T1000 (cell line): Measurements from ENCODE around the gene SDC3.
"Not testable (repeated sequence)": the region's sequence is repeated elsewhere in the genome, so short reads cannot be mapped to it uniquely, and the experiment has no call there.

Experiments
- DNase-seq: peaks from one replicate; lab custom pipeline; 2025; ENCODE audit warnings: mixed read lengths; lab: John Stamatoyannopoulos, UW

SDC3 gene, protein sequence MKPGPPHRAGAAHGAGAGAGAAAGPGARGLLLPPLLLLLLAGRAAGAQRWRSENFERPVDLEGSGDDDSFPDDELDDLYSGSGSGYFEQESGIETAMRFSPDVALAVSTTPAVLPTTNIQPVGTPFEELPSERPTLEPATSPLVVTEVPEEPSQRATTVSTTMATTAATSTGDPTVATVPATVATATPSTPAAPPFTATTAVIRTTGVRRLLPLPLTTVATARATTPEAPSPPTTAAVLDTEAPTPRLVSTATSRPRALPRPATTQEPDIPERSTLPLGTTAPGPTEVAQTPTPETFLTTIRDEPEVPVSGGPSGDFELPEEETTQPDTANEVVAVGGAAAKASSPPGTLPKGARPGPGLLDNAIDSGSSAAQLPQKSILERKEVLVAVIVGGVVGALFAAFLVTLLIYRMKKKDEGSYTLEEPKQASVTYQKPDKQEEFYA

DNA sequence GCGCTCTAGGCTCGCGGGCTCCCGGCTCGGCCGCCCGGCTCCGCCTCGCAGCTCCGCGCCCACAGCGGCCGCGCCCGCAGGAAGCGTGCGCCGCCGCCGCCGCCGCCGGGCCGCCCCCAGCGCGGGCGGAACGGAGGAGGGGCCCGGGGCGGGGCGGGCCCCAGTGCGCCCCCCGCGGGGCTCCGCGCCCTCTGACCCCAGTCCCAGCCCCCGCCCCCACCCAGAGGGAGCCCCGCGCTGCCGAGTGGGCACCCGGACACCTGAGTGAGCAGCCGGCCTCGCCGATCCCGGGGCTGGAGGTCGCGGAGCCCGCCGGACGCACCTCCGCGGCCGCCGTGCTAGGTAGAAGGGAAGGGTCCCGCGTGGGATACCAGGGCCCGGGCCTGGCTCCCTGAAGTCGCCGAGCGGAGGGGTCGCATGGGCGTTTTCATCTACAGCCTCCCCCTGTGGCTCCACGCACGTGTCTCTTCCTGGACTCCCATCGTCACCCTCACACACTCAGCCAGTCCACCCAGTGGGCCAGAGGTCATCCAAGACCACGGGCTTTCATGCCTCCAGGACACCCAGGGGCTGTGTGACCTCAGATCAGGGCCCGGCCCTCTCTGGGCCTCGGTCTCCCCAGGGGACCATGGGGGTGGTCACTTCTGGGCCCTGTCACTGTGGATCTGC is at the start of gene SDC3:
Gene SDC3 (minus strand): TSS at position 63 of the 669 bp plus-strand sequence. CDS start 172 bp downstream, outside the sequence.
- no peak for DNase-seq

DNA sequence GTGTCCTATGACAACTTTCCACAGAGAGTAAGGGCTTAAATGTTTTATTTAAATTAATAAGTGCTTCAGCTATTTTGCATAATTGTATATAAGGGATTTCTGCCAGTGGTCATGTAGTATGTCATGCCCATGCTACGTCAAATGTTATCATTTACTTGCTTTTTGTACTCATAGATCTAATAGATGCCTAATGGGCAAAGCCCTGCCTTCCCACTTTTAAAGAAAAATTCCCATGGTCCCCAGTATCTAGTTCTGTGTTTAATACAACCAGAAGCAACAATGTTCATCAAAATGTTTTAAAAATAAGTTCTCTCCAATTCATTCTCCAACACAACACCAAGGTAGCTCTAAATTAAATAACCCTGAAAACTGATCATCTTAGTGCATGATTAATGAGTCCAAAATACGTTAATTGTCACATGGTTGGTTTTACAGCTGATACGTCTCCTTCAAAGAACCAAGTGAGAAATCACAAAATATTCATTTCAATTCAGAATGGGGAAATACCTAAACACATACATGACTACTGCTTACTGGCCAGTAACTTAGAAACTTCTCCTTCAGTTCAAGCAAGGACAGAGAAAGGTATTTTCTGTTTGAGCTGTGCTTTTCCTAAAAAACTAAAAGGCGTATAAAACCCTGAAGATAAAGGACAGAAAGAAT is 49.1 kb upstream of the SDC3 start:
- DNase-seq = no peak

DNA sequence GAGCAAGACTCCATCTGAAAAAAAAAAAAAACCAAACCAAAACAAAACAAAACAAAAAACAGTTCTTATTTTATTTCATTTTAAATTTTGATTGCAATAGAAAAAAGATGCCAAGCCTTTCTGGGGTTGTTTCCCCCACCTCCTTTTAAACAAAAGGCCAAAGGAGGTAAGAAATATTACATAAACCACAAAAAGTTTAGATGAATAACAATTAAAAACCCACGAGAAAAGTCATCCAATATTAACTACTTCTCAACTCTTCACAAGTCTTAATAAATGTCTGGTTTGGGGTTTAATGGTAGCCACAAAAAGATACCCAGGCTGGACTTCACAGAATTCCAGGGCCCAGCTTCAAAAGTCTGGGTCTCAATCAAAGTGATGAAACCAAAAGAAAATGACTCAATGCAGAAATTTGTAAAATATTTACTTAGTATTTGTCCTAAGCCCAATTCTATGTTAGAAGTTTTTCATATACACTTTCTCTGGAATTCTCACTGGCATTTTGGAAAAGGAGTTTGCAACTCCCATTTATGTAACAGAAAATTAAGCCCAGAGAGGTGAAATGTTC is 47.0 kb upstream of the SDC3 start:
- no peak for DNase-seq

DNA sequence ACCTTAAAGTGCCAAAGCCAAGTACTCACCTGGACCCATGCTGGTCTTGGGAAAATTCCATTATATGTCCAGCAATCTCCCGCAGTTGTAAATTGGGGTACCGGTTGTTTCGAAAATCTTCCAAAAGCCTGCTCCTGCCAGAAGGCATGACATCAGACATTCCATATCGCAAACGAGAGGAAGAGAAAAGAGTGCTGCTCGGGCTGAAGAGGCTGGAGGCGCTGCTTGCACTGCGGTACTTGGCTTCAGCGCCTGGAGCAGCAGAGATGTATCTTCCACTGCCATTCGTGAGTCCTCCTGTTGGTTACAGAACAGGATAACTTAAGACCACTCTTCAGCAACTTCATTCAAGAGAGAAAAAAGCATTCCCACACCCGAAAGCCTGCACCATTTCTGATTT is 45.1 kb upstream of the SDC3 start:
- DNase-seq = no peak

DNA sequence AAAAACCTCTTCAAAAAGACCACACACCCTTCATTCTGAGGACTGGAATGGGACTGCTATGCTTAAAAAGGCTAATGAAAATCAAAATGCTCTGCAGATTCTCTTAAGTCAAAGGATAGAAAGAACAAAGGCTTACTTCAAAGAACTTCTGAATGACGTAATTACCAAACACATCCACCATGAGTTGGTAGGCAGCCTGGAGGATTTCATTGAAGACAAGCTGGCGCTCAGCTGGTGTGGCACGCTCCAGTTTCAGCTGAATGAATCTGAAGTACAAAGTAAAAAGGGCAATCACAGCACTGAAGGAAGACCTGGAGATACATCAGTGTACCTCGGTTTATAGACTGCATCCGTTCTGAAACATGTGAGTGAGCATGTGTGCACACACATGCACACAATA is 43.5 kb upstream of the SDC3 start:
- no peak for DNase-seq

DNA sequence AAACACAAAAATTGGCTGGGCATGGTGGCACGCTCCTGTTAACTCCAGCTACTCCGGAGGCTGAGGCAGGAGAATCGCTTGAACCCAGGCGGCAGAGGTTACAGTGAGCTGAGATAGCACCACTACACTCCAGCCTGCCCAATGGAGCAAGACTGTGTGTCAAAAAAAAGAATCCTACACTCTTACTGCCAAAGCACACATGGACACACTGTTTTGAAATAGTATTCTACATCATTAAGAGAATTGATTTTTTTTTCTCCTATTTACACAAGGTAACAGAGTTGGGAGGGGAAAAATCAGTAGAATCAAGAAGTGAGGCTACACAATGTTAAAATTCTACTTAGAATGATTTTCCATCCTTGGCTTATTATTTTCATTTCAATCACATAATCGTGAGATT is 42.1 kb upstream of the SDC3 start:
- no peak for DNase-seq

DNA sequence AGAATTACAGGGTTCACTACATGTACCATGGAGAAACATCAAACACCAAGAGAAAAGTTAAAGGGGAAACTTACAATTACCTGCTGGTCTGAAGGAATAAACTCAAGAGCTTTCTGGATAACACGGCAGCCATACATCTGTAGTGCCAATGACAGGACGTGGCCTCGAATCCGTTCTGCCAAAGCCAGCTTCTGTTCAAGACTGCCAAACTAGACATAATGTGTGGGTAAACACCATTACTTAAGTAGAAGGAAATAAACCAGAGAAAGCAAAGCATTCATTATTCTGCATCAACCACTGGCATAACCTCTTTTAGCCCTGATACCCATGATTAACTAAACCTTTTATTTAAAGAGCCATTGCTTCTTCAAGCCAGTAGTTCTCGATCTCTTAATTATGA is 41.5 kb upstream of the SDC3 start:
- no peak for DNase-seq

DNA sequence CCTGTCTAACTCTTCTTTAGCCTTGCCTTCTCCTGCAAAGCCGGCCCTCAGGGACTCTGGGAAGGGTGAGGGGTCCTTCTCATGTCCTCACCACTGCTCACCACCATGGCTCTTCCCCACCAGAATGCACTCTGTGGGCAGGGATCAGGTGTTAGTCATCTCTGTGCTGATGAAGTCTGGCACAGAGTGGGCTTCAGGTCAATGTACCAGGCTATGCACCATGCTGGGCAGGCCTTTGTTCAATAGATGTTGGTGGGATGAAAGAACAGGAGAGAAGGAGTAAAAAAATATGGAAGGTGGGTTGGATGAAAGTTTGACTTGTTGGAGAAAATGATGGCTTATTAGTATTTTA is 40.9 kb upstream of the SDC3 start:
- DNase-seq = not testable (repeated sequence)

DNA sequence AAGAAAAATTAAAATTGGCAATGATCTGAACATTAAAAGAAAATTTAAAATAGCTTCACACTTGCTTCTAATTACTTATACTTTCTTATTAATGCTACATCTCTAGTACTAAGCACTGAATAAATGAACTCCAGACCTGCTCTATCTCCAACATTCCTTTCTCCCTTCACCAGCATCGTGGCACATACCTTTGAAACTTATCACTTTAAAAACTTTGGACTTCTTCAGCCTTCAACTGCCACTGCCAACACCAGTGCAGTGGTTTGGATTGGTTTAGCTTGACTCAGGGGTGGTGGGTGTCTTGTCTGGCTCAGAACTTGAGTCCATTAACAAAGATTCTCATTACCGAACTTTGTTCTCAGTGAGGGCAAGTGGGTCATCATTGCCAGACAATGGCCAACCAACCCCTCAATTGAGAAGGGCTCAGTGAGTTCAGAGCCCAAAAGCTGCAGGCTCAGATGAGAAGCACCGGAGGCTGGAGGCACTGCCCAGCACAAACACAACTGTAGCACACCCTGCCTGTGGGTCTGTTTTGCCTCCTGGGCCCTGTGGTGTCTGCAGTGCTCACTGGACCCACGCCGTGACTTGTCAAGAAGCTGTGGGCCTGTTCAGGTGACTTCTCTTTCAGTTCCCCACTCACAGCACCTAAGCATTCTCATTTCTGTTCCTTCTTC is 40.4 kb upstream of the SDC3 start:
- DNase-seq = not testable (repeated sequence)

DNA sequence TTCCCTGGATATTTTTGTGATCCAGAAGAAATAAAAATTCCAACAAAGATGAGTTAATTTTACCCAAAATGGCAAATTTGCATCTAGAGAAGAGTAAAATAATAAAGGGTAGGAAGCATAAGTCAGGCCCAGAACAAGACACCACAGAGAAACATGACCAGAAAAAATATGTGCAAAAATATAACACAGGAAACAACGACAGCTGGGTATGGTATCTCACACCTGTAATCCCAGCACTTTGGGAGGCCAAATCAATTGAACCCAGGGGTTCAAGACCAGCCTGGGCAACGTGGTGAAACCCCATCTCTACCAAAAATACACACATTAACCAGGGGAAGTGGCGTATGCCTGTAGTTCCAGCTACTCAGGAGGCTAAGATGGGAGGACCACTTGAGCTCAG is 39.7 kb upstream of the SDC3 start:
- DNase-seq = no peak

DNA sequence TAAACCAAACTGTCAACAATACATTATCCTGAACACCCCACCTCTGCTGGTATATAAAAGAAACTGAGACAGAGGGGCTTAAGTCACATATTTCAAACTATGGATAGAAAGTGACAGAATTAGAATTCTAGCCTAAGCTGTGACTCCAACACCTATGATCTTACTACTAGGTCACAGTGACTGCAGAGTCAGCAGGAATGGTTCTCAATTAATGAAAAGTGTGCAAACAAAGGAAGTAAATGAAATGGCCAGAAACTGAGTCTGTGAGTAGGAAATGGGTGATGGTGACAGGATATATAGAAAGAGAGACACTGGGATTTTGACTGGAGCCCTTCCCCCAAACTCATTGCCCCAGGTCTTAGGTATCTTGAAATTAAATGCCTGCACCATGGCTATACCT is 38.7 kb upstream of the SDC3 start:
- no peak for DNase-seq

DNA sequence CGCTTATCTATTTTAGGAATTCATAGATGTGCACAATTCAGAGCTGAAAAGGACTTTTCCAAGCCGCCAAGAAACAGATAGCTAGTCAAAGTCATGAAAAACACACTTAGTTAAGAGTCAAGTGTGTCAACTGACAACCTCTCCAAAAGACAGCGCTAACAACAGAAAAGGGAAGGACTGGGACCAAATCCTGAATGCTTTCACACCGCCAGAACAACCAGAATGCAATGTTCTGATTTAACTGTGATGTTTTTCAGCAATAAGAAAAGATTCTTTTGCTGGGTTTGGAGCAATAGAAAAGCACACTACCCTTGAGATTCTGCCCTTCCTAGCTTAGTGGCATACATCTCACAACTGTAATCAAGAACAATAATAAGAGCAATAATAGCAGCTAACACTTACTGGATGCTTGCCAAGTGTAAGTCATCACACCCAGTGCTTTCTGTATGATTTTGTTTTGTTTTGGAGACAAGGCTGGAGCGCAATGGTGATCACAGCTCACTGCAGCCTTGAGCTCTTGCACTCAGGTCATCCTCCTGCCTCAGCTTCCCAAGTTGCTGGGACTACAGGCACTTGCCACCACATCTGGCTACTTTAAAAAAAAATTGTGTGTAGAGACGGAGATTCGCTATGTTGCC is 33.9 kb upstream of the SDC3 start:
- DNase-seq = no peak

DNA sequence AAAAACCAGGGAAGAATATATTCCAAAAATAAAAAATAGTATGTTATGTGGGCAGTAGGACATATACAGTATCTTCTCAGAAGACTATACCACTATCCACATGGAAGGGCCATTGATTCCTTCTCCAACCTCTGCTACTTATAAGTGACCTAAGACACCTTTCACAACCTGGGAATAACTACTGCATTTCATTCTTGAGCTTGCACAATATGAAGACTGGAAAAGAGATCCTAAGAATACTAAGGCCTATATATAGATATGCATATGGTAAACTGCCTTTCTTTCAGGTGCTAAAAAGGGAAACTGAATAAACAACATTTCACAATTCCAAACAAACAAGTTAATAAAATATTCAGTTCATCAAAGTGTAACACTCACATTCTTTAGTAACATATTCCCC is 32.0 kb upstream of the SDC3 start:
- no peak for DNase-seq

DNA sequence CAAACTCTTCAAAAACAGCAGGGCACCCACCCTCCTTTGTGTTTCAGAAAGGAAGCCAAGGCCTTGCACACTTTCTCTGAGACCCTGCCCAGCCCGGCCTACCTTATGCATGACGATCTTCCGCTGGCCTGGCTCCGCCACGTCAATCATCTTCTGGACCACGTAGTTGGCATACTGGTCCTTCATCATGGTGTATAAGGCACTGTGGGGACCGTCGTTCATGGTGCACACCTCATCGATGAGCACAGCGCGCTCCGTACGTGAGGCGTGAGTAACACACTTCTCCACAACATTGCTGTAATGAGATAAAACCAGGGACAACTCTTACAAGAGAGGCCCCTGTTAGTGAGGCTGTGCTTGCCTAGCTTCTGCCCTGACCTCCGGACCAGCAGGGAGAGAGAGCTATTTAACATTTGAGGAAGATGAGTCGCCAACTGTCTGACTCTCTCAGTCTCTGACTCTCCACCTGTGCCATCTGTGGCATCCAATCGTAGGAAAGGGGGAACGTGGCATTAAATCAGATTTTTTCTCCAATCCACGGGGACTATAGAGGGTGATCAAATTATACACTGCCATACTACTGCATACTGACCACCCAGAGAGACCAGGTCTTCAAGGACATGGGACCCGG is 28.1 kb upstream of the SDC3 start:
- no peak for DNase-seq

DNA sequence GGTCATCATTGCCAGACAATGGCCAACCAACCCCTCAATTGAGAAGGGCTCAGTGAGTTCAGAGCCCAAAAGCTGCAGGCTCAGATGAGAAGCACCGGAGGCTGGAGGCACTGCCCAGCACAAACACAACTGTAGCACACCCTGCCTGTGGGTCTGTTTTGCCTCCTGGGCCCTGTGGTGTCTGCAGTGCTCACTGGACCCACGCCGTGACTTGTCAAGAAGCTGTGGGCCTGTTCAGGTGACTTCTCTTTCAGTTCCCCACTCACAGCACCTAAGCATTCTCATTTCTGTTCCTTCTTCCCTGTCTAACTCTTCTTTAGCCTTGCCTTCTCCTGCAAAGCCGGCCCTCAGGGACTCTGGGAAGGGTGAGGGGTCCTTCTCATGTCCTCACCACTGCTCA is 27.2 kb upstream of the SDC3 start:
- not testable (repeated sequence) for DNase-seq

DNA sequence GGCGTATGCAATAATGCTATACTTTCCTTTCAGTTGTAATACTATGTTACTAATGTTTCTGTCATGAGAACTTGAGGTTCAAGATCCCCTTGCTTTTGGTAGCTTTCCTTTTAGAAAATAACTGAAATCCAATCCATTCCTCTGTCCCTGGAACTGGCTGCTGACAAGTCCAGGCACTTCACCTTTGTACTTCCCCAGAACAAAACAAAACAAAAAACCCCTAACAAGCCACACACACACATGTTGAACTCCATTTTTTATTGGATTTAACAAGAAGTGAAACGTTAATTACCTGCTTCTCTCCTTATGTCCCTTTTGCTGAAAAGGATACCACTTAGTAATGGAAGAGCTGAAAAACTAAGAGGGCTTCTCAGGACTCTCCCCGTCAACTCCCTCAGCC is 26.1 kb upstream of the SDC3 start:
- no peak for DNase-seq

DNA sequence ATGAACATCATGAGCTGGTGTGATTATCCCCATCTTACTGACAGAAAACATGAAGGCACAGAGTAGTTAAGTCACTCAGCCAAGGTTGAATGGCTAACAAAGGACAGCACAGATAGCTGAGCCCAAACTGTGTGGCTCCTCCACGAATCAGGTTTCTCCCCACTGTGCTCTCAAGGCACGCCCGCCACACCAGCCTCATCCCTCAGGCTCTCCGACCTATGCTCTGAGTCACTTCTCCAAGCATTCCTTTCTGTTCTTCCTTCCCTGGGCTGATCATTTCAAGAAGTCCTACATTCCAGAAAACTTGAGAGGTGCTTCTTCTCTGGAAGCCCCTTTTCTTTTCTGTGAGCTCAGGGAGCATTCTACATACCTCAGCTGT is 25.3 kb upstream of the SDC3 start:
- DNase-seq = no peak

DNA sequence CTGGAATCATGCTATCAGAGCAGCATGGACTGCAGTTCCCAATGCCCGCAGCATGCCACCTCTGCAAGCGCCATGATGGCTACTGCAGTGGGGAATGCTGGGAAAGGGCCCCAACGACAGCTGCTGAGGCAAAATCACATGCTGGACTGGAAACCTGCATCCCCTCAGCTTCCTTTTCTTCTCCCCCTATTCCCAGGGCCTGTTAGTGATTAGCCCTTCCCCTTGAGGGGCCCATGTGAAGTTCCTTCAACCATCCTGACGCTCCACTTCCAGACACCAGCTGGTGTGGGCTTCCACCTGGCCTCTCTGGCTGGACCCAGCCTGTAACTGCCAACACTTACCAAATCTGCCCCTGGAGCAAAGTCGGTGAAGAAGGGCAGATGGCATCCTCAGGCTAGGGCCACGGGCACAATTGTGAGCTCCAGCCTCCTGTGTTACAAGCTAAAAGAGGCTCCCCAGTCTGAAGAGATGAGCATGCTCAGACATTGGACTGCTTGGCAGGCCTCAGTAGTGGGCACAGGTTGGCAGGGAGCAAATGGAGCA is 22.1 kb upstream of the SDC3 start:
- no peak for DNase-seq

DNA sequence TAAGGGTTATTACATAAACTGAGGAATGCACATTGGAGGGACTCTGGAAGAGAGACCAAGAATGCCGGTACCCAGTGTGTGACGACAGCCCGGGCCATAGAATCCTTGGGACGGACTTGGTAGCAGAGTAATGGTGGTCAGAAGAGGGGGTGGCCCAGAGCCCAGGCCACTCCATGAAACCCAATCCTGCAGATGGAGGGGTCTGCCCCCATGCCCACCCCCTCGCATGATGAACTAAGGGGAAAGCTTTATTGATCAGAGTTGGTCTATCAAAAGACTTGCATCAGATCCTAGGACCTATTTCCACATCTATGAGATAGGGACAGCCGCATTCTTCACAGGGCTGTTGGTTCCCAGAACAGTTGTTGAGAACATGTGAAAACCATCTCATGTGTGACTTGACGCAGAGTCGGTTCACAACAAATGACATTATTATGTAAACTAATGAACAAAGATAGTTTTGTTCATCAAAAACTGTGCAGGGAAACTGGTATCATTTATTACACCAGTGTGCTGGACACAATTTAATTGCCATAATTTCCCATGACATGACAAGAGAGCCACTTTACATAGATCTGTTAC is 21.5 kb upstream of the SDC3 start:
- no peak for DNase-seq

DNA sequence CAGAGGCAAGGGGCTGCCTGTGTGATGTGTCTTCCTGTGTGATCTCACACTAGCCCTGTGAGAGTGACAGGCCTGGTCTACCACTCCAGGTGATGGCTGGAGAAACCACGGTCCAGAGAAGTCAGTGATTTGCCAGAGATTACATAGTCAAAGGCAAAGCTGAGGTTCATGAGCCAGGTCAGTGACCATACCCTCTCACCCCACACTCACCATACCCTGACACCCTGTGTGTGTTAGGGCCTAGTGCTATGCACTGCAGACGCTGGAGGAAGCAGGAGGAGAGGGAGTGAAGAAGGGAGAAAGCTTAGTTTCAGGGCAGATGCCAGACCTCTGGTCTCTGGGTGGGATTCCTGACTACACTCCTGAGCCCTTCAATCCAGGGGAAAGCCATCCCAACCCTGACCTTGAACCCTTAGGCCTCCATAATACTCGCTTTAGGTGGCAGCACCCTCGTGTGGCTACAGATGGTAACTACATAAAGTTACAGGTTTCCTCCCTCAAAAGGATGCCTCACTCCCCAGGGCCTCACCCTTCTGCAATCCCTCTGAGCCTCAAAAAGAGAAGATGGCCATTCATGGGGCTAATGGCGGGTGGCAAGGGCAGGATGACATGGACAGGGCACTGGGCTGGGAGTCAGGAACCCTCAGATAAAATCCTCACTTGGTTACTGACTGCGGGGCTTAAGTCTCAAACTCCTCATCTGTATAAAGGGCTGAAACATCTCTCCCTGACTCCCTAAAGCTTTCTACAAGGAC is 20.8 kb upstream of the SDC3 start:
- DNase-seq = peak; percentile 7
